DMS53 treated with DMSO at 0.1 percent for 48 hours (cell line): Measurements from ENCODE around the gene LMOD2.

Experiments used
- DNase-seq: peaks from one replicate; lab custom pipeline; 2025; ENCODE audit not compliant: unreplicated experiment; lab: John Stamatoyannopoulos, UW

The LMOD2 gene

GRCh38 chr7:123669485-123669884, 13.8 kb downstream of the LMOD2 start:
- DNase-seq: no peak

- no peak for DNase-seq
These were observed 17.6 kb downstream of the LMOD2 start for GRCh38 chr7:123673137-123673732.

GRCh38 chr7:123673752-123674398, 18.2 kb downstream of the LMOD2 start:
- DNase-seq: no peak

DNA sequence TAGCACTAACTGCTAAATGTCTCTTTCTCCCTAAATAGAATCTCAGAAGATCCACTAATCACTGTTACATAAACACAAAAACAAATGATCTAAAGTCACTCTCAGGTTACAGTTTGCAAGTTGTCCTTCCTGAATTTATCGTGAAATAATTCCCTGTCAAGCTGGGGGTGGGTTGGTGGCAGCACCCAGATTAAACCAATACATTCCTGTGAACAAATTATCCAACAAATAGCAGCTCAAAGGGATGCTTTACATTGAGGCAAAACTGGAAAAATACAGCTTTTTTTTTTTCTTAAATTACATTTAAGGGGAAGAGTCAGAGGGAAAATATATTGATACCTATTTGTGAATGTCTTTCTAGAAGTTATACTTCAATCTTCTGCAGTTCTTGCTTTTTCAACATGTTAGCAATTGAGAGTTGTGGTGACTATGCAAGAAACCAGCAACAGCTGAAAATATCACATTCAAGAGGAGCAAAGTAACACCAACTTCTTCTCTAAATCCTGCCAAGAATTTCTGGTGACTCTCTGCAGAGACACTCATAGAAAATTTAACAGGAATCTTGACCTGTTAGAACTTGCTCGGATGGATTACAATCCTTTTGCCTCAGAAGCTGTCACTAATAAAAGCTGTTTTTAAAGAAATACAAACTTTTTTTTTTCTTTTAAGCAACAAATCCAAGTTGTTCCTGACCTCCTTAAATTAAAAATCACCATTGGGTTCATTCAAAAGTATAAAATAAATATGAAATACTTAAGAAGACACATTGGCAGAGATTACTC, 18.9 kb downstream of the LMOD2 start:
- DNase-seq: no peak

DNA sequence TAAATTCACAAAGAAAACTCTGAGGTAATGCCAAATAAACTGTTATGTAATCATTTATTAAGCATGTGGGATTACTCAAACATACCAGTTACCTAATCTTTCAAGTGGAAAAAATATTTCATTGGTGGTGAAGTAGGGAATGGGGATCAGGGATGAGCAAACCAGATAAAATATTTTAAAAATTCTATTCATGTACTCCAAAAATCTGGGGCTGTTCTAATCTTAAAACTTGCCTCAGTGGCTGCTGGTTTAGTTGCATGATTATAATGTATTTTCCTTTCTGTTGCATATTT, 19.5 kb downstream of the LMOD2 start:
- DNase-seq: no peak

DNA sequence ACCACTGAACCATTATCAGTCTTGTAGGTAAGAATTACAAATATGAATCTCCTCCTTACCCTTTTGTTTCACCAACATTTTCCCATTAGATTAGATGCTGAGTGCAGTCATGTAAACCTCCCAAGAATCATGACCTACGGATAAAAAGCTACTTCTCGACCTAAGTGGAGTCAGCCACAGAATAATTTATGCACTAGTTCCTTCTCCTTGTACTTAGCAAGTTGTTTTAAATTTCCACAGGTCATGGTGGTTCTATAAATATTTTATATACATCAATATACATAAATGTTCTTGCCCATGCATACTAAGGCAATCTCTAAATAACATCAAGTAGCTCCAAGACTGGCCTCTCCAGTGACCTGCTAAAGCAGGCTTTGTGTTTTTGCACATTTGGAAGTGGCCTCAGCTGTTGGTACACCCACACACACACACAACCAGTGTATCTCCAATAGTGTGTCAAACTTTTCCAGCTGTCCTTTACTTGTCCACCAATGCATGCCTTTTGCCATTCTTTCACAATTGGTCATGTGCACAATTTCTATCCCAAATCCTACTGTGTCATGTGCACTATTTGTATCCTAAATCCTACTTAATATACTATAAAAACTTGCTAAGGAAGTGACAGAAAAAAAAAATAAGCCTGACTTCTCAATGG, 21.5 kb downstream of the LMOD2 start:
- no peak for DNase-seq

DNA sequence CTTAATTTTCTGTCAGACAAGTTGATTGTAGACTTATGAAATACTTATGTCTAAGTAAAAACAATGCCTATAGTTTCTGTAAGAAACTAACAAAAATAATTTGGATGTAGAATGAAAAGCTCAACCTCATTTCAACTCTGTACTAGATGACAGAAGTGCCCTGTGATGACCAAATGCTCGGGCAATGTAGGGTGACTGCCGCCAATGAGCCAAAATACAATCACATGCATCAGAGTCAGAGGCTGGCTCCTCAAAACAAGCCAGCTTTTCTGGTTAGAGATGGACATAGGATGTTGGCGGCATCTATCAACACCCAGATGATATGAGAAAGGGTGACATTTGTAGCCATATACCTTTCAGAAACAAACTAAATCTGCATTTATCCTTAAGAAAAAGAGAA, 23.9 kb downstream of the LMOD2 start:
- DNase-seq: no peak

DNA sequence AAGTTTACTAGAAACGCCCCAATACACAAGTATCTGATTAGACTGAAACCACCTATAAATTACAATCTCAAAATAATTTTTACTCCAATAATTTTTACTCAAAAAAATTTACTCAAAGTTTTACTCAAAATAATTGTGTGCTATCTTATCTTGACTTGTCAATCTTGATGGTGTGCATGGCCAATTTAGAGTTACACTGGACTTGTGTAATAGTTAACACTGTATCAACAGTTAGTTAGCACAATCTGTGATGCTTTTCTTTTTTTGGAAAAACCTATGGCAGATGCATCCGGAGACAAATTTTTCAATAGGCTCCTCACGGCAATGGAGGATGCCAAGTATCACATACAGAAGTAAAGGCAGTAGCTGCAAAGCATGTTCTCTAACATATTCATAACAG, 24.9 kb downstream of the LMOD2 start:
- no peak for DNase-seq

GRCh38 chr7:123681561-123681960, 25.9 kb downstream of the LMOD2 start:
- DNase-seq: no peak

GRCh38 chr7:123682690-123683089, 27.0 kb downstream of the LMOD2 start:
- peak; percentile 58 for DNase-seq

- DNase-seq: no peak
These were observed 31.5 kb downstream of the LMOD2 start for GRCh38 chr7:123687161-123687560.

DNA sequence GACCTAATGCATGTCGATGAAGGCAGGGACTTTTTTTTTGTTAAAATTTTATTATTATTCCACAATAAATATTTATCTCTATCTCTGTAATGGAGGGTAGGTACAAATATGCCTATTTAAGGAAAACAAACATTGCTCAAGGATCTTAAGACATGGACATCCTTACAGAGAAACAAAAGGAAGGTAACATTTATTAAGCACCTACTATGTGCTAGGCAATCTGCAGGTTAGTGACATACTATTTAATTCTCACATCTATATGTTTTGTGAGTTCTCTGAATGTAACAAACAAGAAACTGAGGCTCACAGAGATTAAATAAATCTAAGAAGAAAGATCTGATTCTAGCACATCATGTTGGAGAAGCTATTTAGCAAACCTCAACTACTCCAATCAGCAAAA, 32.1 kb downstream of the LMOD2 start:
- DNase-seq: no peak

GRCh38 chr7:123689250-123689649, 33.6 kb downstream of the LMOD2 start:
- DNase-seq: no peak

GRCh38 chr7:123690550-123690949, 34.9 kb downstream of the LMOD2 start:
- DNase-seq: no peak

GRCh38 chr7:123692471-123692877, 36.8 kb downstream of the LMOD2 start:
- DNase-seq: no peak

GRCh38 chr7:123695944-123696677, 40.4 kb downstream of the LMOD2 start:
- DNase-seq: no peak

DNA sequence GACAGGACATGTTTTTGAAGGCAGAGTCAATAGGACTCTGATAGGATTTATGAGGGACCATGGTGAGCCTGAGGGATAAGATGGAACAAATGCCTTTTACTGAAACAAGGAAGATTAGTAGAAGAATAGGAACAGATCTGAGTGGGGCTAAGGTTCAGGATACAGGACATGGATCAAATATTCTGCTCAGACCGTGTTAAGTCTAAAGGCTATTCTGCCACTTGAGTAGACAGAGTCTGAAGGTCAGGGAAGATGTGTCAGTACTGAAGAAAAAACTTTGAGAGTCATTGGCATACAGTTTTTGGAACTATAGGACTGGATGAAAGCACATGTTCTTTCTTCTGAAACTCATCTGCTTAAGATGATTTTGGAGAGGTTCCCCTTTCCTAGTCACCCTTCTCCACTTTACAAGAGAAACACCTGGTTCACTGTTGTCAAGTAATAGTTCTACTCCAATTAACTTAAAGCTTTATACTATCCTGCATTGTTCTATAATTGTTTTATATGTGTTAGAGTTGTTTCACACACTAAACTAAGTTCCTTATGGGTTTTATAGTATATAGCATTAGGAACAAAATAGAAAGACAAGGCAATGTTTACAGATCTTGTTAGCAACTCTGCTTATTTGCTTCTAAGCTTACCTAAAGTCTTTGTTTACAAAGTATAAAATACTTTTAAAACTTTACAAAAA, 49.7 kb downstream of the LMOD2 start:
- DNase-seq: no peak

DNA sequence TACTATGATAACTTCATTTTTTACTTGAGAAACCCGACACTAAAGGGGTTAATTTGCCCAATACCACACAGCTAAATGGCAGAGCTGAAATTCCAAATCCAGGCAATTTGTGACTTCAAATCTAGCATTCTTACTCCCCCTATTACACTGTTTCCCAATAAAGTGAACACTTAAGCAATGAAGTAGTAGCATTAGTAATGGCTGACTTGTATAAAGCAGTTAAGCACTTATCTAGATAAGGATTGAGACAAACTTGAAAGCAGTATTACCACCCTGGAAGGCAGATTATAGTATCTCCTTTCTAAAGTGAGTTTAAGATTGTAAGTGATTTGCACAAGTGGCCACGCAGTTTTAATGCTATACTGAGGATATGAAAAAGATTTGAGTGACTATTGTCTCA, 53.9 kb downstream of the LMOD2 start:
- no peak for DNase-seq

DNA sequence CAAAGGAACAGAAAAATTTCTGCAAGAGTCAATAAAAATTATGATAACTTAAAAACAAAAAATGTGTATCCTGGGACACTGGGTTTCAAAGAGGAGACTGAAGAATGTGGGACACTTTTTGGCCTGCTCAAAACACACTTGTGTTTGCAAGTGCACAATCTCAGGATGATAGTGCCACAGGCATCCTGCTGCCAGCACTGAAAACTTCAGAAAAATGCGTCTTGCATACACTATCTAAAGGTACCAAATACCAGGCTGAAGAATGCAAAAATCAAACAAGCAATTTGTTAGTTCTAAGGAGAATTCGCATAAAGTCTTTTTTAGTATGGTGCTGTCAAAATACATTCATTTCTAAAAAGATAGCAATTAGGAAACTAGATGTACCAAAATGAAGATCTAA, 55.0 kb downstream of the LMOD2 start:
- DNase-seq: no peak

DNA sequence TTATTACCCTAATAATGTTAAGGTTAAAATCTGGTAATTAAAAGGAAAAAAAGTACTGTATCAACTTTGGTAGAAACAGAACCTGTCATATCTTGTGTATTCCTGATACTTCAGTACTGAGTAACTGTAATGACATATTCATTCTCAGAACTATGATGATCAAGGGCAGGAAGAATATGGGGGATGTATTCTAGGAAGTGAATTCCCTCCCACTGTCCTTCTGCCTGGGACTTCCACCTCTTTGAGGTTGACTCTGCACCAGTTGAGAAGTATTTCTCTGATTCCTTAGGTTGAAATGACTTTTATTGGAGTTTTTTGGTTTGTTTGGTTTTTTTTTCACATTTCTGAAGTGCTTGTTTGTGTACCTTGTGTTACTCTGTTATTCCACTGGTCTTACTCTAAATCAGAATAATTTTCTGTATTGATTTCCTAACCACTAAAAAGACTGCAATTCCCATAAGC, 56.2 kb downstream of the LMOD2 start:
- no peak for DNase-seq

DNA sequence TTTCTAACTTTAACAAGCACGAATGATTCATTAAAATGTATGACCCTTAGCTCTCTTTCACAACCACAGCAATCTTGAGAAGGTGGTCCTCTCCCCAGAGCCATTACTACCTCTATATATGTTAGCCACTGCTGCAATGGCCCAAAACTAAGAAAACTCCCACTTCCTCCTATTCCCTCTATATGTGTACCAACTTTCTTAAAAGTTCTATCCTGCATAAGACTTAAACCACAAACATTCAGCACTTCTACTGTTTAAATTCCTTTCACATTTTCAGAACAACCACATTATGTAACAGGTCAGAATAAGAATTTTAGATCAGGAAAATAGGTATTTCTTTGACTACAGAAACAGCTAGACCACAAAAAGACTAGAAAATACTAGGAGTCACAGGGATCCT, 57.0 kb downstream of the LMOD2 start:
- DNase-seq: no peak
